Aorta (tissue), 5 donors: Measurements from ENCODE around the gene CEACAM8. TPM values are rescaled to one million over a fixed set of nuclear protein-coding genes. Genes with fewer than 3 reads are reported as not detected.
"Not testable (repeated sequence)": the region's sequence is repeated elsewhere in the genome, so short reads cannot be mapped to it uniquely, and the experiment has no call there.

Experiments used
- ATAC-seq: fragments of 200-7000 bp; cut with Tn5 transposase; one replicate; pipeline ENCODE4 v1.9.1; 2022; ENCODE audit warnings: moderate library complexity; ENCODE audit not compliant: low FRiP score
- DNase-seq, 2 donors: peaks; one replicate each; pipeline ENCODE4 v3.0.0-alpha.2; 2020
- H3K27ac ChIP-seq, 2 donors: one replicate each; pipeline ENCODE4 v1.5.1; 2013; ENCODE audit warnings: low read length in 2 of 2, mild to moderate bottlenecking in 2 of 2, moderate library complexity in 2 of 2, control low read depth in 1 of 2, inconsistent platforms in 1 of 2, low read depth in 1 of 2
- H3K27me3 ChIP-seq, 2 donors: one replicate each; pipeline ENCODE4 v1.6.1; 2013; ENCODE audit warnings: control low read depth in 1 of 2, low read length in 1 of 2, mild to moderate bottlenecking in 1 of 2, moderate library complexity in 1 of 2; ENCODE audit not compliant: insufficient read depth in 2 of 2, control insufficient read depth in 1 of 2
- H3K36me3 ChIP-seq, 2 donors: one replicate each; pipeline ENCODE4 v1.6.1; 2013; ENCODE audit warnings: control low read depth in 1 of 2, low read length in 1 of 2, mild to moderate bottlenecking in 1 of 2; ENCODE audit not compliant: insufficient read depth in 2 of 2, control insufficient read depth in 1 of 2
- H3K4me1 ChIP-seq, 2 donors: one replicate each; pipeline ENCODE4 v1.6.1; 2013; ENCODE audit warnings: low read length in 2 of 2, control low read depth in 1 of 2, mild to moderate bottlenecking in 1 of 2, moderate library complexity in 1 of 2; ENCODE audit not compliant: insufficient read depth in 2 of 2, control insufficient read depth in 1 of 2
- H3K4me3 ChIP-seq, 2 donors: one replicate each; pipeline ENCODE4 v1.5.1; 2013; ENCODE audit warnings: low read length in 2 of 2, control low read depth in 1 of 2, mild to moderate bottlenecking in 1 of 2
- H3K9me3 ChIP-seq: one replicate; pipeline ENCODE4 v1.6.1; 2013; ENCODE audit warnings: mild to moderate bottlenecking, low read length; ENCODE audit not compliant: control insufficient read depth
- WGBS, 2 donors: extraction: QIAGEN DNeasy Blood & Tissue Kit; methylation state at CpG; one replicate each; pipeline ENCODE4 v1.1.7; 2013; 5-methylcytosine and 5-hydroxymethylcytosine counted together
- intact Hi-C, 2 donors: fragments of 100-400 bp; cut with DNase I; formaldehyde crosslinking; loops; one replicate each; pipeline versions ENCODE4 v1.14.2 to v1.15.0; 2022
- polyA plus RNA-seq, 2 donors: library from polyadenylated mRNA; stranded (reverse); fragments of 200-250 nt; gene quantifications; one replicate each; pipeline ENCODE4 v1.2.3, GENCODE V29; 2013
- total RNA-seq, 2 donors: library from RNA; stranded (reverse); fragmentation: NEBNext Ultra II Directional; extraction: Animal tissue kit (Norgen Biotek cat#: 25700); gene quantifications; one replicate each; pipeline ENCODE4 v1.2.1, GENCODE V29; 2021
- donor health status: healthy with polysubstance abuse.
- donor health status: Bipolar disorder and iron deficiency.
- donor health status: DM: no; HTN: no; CAD: no.
- donor health status: DM: no; HTN: no; CAD: no.
- donor health status: DM: yes; HTN: yes; CAD: no.

The CEACAM8 gene
- total and polyA plus RNA-seq, 4 donors = 0.19 to 0.50 TPM; not detected in 2

- H3K9me3 ChIP-seq = no peaks in the 10 kb centered on the region
- no peak overlapping the region for H3K27ac ChIP-seq
- ATAC-seq = no peak
- no peak for DNase-seq
- H3K27me3 ChIP-seq = no peaks in the 10 kb centered on the region
- H3K36me3 ChIP-seq = no peaks in the 10 kb centered on the region
- intact Hi-C loops = loop anchor here in 1 of 2 donors (5.0 kb wide), 1 partner anchor 216 kb away; no protein-coding TSS in a partner anchor
- 70 to 78% methylated on average over 2 of the region's 2 CpGs for WGBS, 2 donors
- H3K4me3 ChIP-seq = no peak overlapping the region
- H3K4me1 ChIP-seq = no peaks in the 10 kb centered on the region
Measured at GRCh38 chr19:42561512-42561911, 33.2 kb downstream of the CEACAM8 start.

DNA sequence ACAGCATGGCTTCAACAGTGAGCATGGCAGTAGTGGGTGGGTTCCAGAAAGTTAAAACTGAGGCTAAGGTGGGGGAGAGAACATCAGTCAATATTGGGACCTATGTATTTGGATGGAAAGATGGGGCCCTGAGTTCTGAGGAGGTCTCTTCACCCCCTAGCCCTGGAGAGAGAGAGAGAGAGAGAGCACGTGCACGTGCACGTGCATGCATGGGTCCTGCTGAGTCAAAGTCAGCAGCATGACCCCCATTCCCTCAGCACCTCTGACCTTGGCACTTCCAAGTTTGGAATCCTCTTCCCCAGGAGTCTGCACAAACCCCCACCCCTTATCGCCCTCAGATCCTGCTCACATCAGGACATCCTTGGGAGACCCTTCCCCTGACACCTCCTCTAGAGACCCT lies 34.0 kb downstream of the CEACAM8 start:
- Histone ChIP-seq H3K36me3 (no peaks in the 10 kb centered on the region), H3K27ac (no peak overlapping the region), H3K9me3 (no peaks in the 10 kb centered on the region), H3K4me1 (no peaks in the 10 kb centered on the region), H3K4me3 (no peak overlapping the region), H3K27me3 (no peaks in the 10 kb centered on the region)
- DNase-seq (no peak), ATAC-seq (no peak)
- WGBS, 2 donors = 73 to 75% methylated on average over 4 of the region's 4 CpGs
- intact Hi-C loops = loop anchor here in 1 of 2 donors (5.0 kb wide), 1 partner anchor 217 kb away; no protein-coding TSS in a partner anchor

DNA sequence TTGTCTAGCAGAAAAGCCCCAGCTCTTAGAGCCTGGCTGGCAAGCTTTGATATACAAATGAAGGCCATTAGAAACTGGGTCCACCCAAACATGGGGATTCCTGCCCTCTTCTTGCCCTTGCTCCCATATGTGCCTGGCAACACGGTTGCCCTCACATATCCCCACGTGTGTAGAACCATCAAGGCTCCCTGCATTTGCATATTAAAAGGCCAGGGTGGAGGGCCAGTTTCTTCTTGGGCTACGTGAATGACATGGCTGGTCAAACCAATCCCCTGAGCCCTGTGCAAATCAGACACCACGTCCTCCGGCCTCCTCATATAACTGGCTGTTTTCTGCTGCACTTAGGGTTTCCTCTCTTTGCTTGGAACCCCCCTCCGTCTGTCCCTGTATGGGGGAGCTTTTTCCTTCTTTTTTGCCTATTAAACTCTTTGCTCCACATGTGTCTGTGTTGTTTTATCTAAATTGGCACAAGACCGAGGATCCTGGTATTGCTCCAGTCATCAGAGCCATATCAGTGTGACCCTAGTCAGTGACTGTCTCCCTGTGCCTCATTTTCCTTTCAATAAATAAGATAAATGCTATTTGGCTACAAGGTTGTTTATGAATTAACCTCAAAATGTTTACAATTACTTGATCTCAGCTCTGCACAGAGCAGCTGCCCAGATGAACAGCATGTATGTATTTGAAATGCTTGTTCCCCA lies 36.1 kb downstream of the CEACAM8 start:
- Histone ChIP-seq H3K4me3 (no peak overlapping the region), H3K4me1 (no peaks in the 10 kb centered on the region), H3K27me3 (no peaks in the 10 kb centered on the region), H3K36me3 (no peaks in the 10 kb centered on the region), H3K9me3 (no peaks in the 10 kb centered on the region), H3K27ac (no peak overlapping the region)
- WGBS, 2 donors = 33 to 35% methylated on average over 7 of the region's 7 CpGs
- DNase-seq = no peak
- no peak for ATAC-seq
- intact Hi-C loops = no loop called here

GRCh38 chr19:42557386-42557871 lies 37.3 kb downstream of the CEACAM8 start:
- H3K27ac ChIP-seq, H3K27me3 ChIP-seq, H3K9me3 ChIP-seq, H3K36me3 ChIP-seq, ATAC-seq, H3K4me1 ChIP-seq, intact Hi-C loops, DNase-seq, H3K4me3 ChIP-seq: not testable (repeated sequence)
- WGBS, 2 donors = 74 to 80% methylated on average over 10 of the region's 10 CpGs

GRCh38 chr19:42555801-42556200 lies 38.9 kb downstream of the CEACAM8 start:
- WGBS, 2 donors = 57 to 60% methylated on average over 10 of the region's 10 CpGs
- no peaks in the 10 kb centered on the region for H3K36me3 ChIP-seq
- no peak overlapping the region for H3K27ac ChIP-seq
- no peak overlapping the region for H3K4me3 ChIP-seq
- no peaks in the 10 kb centered on the region for H3K4me1 ChIP-seq
- H3K27me3 ChIP-seq = no peaks in the 10 kb centered on the region
- no peaks in the 10 kb centered on the region for H3K9me3 ChIP-seq
- no peak for DNase-seq
- ATAC-seq = peak; percentile 31
- intact Hi-C loops = no loop called here

- WGBS, 2 donors = 29 to 32% methylated on average over 5 of the region's 5 CpGs
- ATAC-seq (peak; percentile 13), DNase-seq (no peak)
- H3K4me1 ChIP-seq = no peaks in the 10 kb centered on the region
- H3K36me3 ChIP-seq = no peaks in the 10 kb centered on the region
- H3K9me3 ChIP-seq = peaks cover under 1% of the 10 kb centered on the region
- no peak overlapping the region for H3K27ac ChIP-seq
- H3K4me3 ChIP-seq = no peak overlapping the region
- intact Hi-C loops = no loop called here
- H3K27me3 ChIP-seq = no peaks in the 10 kb centered on the region
Measured at GRCh38 chr19:42555317-42555716, 39.4 kb downstream of the CEACAM8 start.

GRCh38 chr19:42554046-42554575 lies 40.6 kb downstream of the CEACAM8 start:
- DNase-seq = no peak
- Histone ChIP-seq H3K27ac (no peak overlapping the region), H3K27me3 (no peaks in the 10 kb centered on the region), H3K36me3 (no peaks in the 10 kb centered on the region), H3K4me1 (no peaks in the 10 kb centered on the region), H3K4me3 (no peak overlapping the region), H3K9me3 (peaks cover 2% of the 10 kb centered on the region)
- 86 to 89% methylated on average over 3 of the region's 3 CpGs for WGBS, 2 donors
- no peak for ATAC-seq
- intact Hi-C loops = no loop called here

DNA sequence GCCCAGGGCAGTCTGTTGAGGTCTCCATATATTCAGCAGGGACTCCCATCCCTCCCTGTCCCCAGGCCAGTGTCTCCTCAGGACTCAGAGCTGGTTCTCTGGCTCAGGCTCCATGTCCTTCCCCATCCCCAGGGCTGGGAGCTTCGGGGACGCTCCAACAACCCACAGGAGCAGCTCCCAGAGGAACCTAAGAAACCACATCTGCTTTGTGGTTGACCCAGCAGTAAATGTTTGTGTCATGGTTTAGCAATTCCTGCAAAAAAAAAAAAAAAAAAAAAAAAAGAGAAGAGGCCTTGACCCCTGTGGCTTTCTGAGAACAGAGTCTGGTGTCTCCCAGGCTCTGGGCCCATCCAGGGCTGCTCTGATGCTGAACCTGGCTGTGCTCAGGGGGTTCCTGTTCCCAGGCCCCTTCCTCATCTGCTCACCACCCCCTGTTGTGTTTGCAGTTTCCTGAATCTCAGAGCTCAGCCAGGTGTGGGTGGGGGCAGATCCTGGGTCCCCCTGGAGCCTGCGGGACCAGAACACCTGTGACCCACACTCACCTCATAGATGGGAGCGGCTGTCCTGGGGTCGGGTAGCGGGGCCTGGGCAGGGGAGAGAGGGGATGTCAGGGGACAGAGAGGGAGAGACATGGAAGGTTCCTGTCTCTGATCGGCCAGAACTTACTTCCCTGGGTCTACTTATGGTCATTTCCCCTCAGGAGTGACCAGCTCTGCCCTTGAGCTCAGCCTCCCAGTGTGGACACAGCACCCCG lies 41.3 kb downstream of the CEACAM8 start:
- no peaks in the 10 kb centered on the region for H3K27me3 ChIP-seq
- DNase-seq = peak in 1 of 2 donors; percentile 59
- no peak overlapping the region for H3K4me3 ChIP-seq
- H3K4me1 ChIP-seq = no peaks in the 10 kb centered on the region
- ATAC-seq = peak; percentile 50
- intact Hi-C loops = no loop called here
- H3K36me3 ChIP-seq = no peaks in the 10 kb centered on the region
- no peak overlapping the region for H3K27ac ChIP-seq
- 75 to 77% methylated on average over 8 of the region's 8 CpGs for WGBS, 2 donors
- H3K9me3 ChIP-seq = peaks cover 2% of the 10 kb centered on the region
